GM12864 (cell line): ENCODE measurements around the gene FAM107B.

Source experiments
- DNase-seq: peaks from one replicate; pipeline ENCODE4 v3.0.0-alpha.2; 2011; ENCODE audit warnings: low read depth
- H3K4me3 ChIP-seq: 2 replicates; pipeline ENCODE4 v1.5.1; 2011; ENCODE audit warnings: mild to moderate bottlenecking, low read depth, low read length, control low read depth
- TF ChIP-seq, protein P1 (sequence below): IDR thresholded peaks from 2 replicates; pipeline ENCODE4 v1.5.1; 2011; ENCODE audit warnings: low read depth, mild to moderate bottlenecking, moderate library complexity, low read length, control low read depth, inconsistent platforms; ENCODE audit errors: missing control alignments

Gene FAM107B

DNA sequence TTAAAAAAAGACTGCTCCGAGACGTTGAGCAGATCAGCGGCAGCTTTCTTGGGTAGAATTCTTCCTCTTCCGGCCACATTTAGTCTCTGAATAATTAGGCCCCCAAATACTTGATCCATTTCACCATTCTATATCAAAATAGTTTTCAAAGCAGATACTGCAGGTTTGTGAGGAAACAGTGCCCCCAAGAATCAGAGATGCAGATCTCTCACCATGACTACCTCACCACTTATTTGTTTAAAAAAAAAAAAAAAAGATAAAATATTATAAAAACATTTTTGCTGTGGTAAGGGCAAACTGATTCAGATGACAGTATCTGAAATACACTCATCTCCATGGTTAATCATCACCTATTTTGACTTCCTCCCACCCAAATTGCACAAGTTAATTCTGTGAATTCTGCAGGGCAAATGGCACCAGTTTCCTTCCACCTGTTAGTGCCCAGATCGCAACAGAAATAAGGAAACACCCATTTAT, 210.4 kb downstream of the FAM107B start:
- peak overlapping the region; percentile 20; the same call in 1 of the 2 replicates for H3K4me3 ChIP-seq
- DNase-seq, result no peak
- TF ChIP-seq, protein P1, sequence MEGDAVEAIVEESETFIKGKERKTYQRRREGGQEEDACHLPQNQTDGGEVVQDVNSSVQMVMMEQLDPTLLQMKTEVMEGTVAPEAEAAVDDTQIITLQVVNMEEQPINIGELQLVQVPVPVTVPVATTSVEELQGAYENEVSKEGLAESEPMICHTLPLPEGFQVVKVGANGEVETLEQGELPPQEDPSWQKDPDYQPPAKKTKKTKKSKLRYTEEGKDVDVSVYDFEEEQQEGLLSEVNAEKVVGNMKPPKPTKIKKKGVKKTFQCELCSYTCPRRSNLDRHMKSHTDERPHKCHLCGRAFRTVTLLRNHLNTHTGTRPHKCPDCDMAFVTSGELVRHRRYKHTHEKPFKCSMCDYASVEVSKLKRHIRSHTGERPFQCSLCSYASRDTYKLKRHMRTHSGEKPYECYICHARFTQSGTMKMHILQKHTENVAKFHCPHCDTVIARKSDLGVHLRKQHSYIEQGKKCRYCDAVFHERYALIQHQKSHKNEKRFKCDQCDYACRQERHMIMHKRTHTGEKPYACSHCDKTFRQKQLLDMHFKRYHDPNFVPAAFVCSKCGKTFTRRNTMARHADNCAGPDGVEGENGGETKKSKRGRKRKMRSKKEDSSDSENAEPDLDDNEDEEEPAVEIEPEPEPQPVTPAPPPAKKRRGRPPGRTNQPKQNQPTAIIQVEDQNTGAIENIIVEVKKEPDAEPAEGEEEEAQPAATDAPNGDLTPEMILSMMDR, result no peak

DNA sequence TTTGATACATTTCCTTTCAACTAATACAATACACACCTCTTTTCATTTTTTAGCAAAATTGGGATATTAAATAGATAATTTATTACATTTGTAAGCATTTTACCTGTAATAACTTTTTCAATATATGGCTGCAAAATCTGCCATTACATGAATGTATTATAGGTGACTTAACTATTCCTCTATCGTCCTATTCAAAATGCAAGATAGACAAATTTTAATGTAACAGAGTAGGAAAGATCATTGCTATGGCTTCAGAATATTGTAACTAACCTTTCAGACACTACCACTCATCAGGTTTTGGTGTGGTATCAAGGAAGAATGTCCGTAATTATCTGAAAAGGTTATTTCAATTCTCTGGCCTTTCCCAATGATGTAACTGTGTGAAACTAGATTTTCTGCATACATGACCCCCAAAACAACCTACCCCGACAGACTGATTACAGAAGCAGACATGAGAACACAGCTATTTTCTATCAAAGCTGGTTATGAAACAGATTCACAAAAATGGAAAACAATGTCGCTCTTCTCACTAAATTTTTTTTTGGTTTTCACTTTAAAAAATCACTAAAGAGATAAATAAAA, 211.2 kb downstream of the FAM107B start:
- no peak for DNase-seq
- TF ChIP-seq, protein P1, result no peak
- H3K4me3 ChIP-seq, result peak overlapping the region; percentile 1; the same call in 1 of the 2 replicates

DNA sequence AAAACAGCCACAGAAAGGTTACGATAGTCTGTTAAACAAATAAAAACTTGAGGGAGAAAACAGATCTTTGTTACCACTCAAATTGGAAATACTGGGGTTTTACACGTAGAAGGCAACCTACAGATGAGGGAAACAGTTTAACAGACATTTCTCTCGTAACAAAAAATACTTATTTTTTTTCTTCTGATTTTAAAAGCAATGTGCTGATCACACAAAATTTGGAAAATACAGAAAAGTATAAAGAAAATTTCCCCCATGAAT, 211.7 kb downstream of the FAM107B start:
- TF ChIP-seq, protein P1, result no peak

DNA sequence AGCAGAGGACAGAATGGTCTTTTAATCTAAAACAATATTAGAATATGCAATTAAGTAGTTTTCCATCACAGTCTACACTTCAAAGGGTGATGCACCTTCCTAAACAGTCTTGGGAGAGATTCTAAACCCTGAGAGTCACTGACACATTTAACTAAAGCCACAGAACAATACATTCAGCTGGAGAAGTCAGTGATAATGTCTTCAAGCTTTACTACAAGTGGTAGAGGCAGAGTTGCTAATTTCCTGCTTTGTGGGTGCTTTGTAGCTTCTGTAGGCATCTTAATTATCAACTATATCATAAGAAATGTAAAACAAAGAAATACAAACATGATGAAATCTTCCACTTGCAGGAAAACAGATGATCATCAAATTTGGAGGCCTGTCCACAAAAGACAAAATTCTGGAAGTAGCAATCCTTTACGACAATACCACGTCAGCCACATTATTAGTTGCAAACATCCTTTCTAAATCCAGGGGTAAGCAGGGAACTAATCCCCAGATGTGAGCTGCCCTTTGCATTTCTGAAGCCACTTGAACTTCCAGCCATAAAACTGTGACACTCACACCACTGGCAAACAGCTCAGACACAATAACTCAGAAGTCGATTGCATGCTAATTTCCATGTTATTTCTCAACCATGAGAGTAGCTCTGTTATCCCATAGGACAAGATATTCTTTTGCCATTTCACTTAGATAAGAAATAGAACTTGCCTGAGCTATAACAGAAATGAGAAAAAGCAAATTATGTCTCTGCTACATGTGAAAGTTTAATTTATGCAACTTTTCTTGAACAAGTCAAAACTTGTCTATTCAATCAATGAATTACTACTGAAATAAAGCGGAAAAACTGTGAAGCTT, 212.2 kb downstream of the FAM107B start:
- no peak overlapping the region; the same call in 1 of the 2 replicates for H3K4me3 ChIP-seq
- no peak for DNase-seq
- TF ChIP-seq, protein P1, result no peak

More for the DNA sequence above, 211.7 kb downstream of the FAM107B start:
- H3K4me3 ChIP-seq, result no peak overlapping the region
- DNase-seq, result no peak

DNA sequence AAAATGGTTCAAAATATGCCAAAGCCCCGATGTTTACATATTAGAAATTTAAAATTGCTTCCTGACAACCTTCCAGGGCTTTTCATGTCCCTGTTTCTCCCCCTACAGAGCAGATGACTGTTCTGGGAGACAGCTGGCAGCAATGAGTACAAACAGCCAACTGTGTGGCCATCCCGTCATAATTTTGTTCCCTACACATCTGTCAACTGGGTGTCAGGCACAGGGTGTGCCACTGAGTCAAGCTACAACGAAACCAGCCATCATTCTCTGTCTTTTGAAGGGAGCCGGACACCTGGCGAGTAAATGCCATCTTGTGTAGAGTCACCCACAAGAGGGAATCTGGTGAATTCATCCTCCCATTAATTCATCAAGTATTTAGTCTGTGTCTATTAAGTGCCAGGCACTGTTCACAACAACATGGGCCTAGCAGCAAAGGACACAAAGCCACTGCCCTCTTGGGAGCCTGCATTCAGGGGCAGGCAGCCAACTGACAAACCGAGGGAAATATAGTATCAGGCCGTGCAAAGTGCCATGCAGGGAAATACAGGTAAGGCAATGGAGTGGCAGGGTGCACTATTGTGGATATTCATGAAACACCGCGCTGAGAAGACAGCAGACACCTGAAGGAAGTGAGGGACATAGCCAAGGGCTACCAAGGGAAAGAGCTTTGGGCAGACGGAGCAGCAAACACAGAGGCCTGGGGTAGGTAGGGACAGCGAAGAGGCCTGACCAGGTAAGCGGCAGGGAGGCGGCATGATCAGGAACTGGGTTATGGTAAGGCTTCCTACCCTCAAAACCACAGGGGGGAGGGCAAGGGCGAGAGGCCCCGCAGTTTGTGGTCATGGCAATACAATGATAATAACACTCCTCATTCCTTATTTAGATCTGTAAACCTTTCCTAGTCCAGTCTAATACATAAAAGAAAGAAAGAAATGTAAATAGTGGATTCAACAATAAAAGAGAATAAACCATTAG, 213.6 kb downstream of the FAM107B start:
- no peak for DNase-seq
- TF ChIP-seq, protein P1, result no peak
- no peak overlapping the region for H3K4me3 ChIP-seq

DNA sequence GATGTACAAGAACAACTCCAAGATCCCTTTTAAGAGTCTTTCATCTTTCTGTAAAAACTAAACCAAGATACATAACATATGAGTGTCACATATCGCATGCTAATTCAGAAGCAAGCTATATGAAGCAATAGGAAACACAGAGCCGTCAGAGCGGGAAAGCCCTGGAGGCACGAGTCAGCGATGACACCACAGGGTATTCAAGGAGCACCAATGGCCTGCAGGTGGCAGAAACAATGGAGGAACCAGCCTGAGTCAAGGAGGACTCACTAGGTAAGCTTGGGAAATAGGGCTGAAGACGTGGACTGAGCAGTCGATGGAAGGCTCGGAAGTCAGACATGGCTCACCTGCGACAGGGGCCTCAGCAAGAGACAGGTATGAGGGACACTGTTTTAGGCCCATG, 214.4 kb downstream of the FAM107B start:
- DNase-seq, result peak; percentile 45
- TF ChIP-seq, protein P1, result peak; percentile 41
- H3K4me3 ChIP-seq, result no peak overlapping the region
